ENCODE measurements around the gene THAP12. TPM values are rescaled to one million over a fixed set of nuclear protein-coding genes. Genes with fewer than 3 reads are reported as not detected.
A peak's percentile ranks its signal among the peaks of the same experiment; 100 is the strongest.

THAP12 gene
- total and polyA plus RNA-seq, 10 of the 15 experiments (the other 5 are each of a cell fraction or from before 2014, with no cell fraction given), result 12.6 to 45.6 (median 22.3) TPM

DNA sequence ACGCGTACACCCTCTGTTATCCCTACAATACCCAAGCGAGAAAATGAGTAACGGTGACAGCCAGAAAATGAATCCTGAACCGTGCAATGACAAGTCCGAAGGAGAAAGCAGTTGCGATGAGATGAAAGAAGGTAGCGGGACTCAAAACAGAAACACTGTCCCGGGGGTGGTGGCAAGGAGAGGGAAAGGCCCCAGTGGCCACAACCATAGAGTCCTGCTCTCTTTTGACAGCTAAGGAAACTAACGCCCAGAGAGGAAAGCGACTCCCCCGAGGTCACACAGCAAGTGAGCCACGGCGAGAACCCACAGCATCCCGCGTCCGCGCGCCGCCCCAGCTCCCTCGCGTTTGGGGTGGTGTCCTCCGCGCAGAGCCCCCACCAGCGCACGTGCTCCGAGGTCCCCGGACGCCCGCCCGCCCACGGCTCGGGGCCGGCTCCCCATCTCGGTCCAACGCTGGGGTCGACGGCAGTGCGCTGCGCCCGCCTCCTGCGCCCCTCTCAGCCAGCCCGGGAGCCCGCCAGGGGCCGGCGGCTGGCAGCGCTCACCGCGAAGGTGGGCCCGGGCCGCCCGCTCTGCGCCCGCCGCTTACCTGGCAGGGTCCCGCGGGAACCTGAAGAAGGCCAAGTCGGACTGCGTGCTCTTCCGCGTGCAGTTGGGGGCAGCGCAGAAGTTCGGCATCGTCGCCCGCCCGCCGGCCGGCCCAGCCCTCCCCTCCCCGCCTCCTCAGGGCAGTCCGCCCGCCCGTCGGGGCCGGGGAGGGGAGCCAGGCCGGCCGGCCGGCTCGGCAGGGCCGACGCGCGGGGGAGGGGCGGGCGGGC lies 564 bp downstream of the THAP12 start (continued):
- TF ChIP-seq JUNB (IDR thresholded peaks at IDR 0.05) (no peak), ZZZ3 (IDR thresholded peaks at IDR 0.05; ENCODE audit: control insufficient read depth, insufficient read length, low read depth) (no peak), GABPA (IDR thresholded peaks at IDR 0.05; ENCODE audit: low read depth) (no peak), RCOR1 (conservative IDR thresholded peaks at IDR 0.05; ENCODE audit: low read depth, low read length) (no peak), NRF1 (conservative IDR thresholded peaks at IDR 0.05; ENCODE audit: low read depth, low read length) (no peak), HDAC2 (IDR thresholded peaks at IDR 0.05) (no peak), CEBPB (IDR thresholded peaks at IDR 0.05; ENCODE audit: borderline replicate concordance in 1 of 2, low read depth in 2 of 2, low read length in 2 of 2) (no peak), GATAD2B (conservative IDR thresholded peaks at IDR 0.05; ENCODE audit: low read depth) (peak; percentile 90), PML (IDR thresholded peaks at IDR 0.05; ENCODE audit: low read length) (no peak), MXI1 (IDR thresholded peaks at IDR 0.05; ENCODE audit: low read depth, low read length) (no peak), POLR2AphosphoS5 (IDR thresholded peaks at IDR 0.05; ENCODE audit: low read length) (no peak), RAD51 (IDR thresholded peaks at IDR 0.05) (no peak)
- TF ChIP-seq, protein P1, sequence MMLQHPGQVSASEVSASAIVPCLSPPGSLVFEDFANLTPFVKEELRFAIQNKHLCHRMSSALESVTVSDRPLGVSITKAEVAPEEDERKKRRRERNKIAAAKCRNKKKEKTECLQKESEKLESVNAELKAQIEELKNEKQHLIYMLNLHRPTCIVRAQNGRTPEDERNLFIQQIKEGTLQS (IDR thresholded peaks at IDR 0.05; ENCODE audit: borderline replicate concordance, extremely low read depth, low read depth, low read length), result no peak
- TF ChIP-seq, protein P2, sequence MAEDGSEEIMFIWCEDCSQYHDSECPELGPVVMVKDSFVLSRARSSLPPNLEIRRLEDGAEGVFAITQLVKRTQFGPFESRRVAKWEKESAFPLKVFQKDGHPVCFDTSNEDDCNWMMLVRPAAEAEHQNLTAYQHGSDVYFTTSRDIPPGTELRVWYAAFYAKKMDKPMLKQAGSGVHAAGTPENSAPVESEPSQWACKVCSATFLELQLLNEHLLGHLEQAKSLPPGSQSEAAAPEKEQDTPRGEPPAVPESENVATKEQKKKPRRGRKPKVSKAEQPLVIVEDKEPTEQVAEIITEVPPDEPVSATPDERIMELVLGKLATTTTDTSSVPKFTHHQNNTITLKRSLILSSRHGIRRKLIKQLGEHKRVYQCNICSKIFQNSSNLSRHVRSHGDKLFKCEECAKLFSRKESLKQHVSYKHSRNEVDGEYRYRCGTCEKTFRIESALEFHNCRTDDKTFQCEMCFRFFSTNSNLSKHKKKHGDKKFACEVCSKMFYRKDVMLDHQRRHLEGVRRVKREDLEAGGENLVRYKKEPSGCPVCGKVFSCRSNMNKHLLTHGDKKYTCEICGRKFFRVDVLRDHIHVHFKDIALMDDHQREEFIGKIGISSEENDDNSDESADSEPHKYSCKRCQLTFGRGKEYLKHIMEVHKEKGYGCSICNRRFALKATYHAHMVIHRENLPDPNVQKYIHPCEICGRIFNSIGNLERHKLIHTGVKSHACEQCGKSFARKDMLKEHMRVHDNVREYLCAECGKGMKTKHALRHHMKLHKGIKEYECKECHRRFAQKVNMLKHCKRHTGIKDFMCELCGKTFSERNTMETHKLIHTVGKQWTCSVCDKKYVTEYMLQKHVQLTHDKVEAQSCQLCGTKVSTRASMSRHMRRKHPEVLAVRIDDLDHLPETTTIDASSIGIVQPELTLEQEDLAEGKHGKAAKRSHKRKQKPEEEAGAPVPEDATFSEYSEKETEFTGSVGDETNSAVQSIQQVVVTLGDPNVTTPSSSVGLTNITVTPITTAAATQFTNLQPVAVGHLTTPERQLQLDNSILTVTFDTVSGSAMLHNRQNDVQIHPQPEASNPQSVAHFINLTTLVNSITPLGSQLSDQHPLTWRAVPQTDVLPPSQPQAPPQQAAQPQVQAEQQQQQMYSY (CRISPR knock-in tag; IDR thresholded peaks at IDR 0.05), result no peak
- TF ChIP-seq, protein P3, sequence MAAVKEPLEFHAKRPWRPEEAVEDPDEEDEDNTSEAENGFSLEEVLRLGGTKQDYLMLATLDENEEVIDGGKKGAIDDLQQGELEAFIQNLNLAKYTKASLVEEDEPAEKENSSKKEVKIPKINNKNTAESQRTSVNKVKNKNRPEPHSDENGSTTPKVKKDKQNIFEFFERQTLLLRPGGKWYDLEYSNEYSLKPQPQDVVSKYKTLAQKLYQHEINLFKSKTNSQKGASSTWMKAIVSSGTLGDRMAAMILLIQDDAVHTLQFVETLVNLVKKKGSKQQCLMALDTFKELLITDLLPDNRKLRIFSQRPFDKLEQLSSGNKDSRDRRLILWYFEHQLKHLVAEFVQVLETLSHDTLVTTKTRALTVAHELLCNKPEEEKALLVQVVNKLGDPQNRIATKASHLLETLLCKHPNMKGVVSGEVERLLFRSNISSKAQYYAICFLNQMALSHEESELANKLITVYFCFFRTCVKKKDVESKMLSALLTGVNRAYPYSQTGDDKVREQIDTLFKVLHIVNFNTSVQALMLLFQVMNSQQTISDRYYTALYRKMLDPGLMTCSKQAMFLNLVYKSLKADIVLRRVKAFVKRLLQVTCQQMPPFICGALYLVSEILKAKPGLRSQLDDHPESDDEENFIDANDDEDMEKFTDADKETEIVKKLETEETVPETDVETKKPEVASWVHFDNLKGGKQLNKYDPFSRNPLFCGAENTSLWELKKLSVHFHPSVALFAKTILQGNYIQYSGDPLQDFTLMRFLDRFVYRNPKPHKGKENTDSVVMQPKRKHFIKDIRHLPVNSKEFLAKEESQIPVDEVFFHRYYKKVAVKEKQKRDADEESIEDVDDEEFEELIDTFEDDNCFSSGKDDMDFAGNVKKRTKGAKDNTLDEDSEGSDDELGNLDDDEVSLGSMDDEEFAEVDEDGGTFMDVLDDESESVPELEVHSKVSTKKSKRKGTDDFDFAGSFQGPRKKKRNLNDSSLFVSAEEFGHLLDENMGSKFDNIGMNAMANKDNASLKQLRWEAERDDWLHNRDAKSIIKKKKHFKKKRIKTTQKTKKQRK (IDR thresholded peaks at IDR 0.05; ENCODE audit: low read depth, low read length), result no peak
- TF ChIP-seq, protein P4, sequence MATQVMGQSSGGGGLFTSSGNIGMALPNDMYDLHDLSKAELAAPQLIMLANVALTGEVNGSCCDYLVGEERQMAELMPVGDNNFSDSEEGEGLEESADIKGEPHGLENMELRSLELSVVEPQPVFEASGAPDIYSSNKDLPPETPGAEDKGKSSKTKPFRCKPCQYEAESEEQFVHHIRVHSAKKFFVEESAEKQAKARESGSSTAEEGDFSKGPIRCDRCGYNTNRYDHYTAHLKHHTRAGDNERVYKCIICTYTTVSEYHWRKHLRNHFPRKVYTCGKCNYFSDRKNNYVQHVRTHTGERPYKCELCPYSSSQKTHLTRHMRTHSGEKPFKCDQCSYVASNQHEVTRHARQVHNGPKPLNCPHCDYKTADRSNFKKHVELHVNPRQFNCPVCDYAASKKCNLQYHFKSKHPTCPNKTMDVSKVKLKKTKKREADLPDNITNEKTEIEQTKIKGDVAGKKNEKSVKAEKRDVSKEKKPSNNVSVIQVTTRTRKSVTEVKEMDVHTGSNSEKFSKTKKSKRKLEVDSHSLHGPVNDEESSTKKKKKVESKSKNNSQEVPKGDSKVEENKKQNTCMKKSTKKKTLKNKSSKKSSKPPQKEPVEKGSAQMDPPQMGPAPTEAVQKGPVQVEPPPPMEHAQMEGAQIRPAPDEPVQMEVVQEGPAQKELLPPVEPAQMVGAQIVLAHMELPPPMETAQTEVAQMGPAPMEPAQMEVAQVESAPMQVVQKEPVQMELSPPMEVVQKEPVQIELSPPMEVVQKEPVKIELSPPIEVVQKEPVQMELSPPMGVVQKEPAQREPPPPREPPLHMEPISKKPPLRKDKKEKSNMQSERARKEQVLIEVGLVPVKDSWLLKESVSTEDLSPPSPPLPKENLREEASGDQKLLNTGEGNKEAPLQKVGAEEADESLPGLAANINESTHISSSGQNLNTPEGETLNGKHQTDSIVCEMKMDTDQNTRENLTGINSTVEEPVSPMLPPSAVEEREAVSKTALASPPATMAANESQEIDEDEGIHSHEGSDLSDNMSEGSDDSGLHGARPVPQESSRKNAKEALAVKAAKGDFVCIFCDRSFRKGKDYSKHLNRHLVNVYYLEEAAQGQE (IDR thresholded peaks at IDR 0.05; ENCODE audit: low read depth, low read length), result no peak
- TF ChIP-seq, protein P5, sequence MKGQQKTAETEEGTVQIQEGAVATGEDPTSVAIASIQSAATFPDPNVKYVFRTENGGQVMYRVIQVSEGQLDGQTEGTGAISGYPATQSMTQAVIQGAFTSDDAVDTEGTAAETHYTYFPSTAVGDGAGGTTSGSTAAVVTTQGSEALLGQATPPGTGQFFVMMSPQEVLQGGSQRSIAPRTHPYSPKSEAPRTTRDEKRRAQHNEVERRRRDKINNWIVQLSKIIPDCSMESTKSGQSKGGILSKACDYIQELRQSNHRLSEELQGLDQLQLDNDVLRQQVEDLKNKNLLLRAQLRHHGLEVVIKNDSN (IDR thresholded peaks at IDR 0.05; ENCODE audit: borderline replicate concordance, extremely low read length, insufficient read depth, low read depth, low read length), result no peak

Data from GM12878 (cell line).